GM19240 (cell line): Measurements from ENCODE around the gene CMSS1.

Experiments
- DNase-seq: peaks from one replicate; pipeline ENCODE4 v3.0.0; 2011; ENCODE audit warnings: low spot score; ENCODE audit not compliant: insufficient read length

CMSS1 gene

DNA sequence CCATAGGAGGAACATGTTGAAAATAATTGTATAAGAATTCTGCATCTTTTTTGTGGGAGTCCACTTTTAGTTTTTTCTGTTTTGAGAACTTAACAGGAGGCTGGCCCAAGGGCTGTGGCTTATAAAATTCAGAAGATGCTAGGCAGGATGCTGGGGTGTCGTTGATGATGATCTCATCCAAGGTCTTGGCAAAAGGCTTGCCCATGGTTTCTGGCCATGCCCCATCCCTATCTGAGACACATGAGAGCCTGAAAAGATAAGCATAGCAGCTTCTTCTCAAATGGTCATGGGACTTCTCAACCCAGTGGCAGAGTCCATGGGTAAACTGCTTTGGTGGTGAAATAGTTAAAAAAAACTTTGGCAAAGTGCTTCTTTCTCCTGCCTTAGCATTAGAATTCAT is 35.2 kb downstream of the CMSS1 start:
- no peak for DNase-seq

DNA sequence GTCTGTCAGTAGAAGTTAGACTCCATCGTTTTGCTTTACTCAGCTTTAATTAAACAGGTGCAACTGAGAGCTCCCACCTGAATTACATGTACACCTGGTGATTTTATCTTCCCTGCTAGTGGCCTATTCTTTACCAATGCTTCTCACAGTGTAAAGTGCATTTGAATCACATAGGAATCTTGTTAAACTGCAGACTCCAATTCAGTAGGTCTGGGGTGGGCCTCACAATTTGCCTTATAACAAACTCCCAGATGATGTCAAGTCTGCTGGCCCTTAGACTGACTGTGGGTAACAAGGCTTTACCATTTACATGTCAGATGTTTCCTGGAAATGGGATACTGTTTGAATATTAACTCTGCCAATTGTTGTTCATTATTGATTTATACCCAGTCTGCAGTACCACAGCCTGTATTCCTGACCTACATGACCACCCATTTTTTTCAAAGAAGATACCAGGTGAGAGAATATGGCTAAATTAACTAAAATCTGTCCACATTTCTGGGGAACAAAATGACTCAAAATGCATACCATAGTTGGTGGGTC is 37.2 kb downstream of the CMSS1 start:
- DNase-seq = no peak

DNA sequence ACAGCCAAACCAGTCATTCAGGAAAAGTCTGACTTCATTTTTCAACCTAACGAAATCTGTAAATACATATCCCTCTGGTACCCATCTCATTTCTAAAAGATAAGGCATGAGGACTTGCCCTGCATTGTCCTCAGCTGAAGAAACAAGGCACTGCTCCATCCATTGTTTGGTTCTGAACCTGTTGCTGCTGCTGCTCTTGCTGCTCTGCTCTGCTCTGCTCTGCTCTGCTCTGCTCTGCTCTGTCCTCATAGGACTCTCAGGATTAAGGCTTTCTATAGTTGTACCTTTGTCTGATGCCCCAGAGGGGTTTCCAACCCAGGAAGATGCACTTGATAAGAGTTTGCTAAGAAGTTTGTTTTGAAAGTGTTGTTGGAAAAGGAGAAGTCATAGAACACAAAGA is 38.2 kb downstream of the CMSS1 start:
- no peak for DNase-seq

DNA sequence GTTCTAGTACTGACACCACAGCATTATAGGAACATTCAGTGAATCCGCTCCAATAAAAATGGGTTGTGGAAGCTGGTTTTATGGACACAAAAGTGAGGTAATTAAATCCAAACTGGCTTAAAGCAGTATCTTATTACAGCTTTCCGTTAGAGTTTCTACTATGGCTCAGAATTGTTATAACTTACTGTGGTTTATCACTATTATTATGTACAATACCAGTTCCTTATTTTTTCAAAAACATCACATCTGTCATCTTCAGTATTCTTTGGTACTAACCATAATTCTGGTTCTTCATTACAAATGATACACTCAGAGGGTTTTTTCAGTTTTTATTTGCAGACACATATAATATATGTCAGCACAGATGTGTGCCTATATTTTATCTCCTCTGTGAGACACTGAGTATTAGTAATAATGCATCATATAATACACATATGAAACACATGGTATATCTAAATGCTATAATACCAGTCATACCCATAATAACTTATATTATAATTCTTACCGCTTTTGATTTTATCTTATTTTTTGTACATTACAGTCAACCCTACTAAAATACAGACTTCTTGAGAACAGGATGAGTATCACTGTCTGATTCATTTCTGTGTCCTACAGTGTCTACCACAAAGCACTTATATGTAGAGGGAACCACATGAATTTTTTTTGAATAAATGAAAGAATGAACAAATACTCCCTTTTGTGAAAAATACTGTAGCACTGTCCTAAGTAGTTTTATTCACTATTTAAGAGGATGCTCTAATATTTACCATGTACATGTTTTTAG is 39.0 kb downstream of the CMSS1 start:
- no peak for DNase-seq

DNA sequence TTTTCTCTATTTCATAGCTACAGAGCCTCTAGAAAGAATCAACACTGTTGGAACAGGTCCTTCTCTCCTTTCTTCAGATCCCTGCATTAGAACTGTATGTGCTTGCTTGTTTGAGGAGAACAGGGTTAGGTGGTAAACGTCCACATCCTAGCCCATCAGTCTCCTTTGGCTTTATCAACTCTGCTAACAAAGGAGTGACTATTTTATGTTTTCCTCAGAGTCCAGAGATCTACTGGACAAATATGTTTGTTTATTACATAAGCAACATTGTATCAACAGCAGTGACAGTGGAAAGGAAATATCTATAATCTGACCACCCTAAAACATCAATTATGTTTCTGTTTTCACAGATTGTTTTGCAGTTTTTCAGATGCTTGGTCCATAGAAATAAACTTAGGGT is 39.6 kb downstream of the CMSS1 start:
- DNase-seq = no peak

DNA sequence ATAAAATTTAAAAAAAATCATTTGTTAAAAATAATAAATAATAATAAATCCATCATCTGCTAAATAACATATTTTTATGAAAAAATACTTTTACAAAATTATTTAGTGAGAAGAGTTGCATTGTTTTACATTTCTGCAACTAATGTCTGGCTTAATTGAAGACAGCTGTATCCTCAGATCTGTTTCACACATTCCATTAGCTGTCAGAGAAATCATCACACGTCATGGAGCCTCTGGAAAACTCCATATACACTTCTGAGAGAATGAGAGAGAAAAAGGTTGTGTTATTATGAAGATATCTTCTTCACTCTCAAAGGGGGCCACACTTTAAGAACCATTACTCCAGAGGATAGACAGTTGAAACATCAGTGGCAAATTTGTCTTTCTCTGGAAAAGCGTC is 40.8 kb downstream of the CMSS1 start:
- no peak for DNase-seq

DNA sequence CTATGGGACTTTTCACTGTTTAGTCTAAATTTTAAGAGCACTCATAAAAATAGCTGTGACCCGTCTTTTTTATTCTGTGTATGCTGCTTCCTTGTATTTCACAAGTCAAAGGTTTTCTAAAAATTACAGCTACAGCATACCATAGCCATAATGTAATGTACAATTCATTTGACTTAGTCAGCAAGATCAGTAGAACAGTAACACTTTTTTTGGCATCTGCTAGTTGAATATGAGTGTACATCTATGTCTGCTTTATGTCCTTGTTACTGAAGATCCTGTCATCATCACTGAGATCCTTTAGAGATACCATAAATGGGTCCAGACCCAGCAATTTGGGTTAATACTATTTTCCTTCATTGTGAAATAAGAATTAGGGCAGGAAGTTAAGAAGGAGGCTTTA is 42.2 kb downstream of the CMSS1 start:
- DNase-seq = no peak

DNA sequence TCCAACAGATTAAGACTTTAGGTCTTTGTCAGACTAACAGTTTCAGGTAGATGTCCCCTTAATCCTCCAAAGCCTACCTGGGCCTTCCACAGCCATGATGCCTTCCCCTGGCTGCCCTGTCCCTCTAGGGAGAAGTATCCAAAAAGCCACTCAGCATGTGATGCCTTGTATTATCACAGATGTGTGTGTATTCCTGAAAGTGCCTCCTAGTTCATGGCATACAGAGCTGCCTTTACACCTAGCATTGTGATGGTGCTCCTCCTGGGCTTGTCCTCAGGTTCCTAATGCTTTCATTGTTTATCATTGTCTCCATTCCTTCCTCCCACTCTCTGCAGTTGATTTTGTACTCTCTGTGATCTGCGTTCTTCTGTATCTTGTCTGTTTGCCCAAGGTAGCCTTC is 43.6 kb downstream of the CMSS1 start:
- DNase-seq = no peak

DNA sequence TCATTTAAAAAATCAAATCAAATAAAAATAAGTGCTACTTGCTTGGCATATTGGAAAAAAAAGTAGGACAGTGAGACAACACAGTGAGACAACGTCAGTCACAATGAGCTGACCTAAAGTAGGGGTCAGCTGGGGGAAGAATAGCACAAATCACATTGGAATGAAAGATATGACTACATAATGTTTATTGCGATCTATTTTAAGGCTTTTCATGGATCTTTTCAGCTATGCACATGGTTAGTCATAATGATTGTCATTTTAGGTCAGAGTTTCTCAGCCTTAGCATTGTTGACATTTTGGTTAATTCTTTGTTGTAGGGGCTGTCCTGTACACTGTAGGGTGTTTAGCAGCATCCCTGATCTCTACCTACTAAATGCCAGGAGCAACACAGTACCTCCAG is 44.5 kb downstream of the CMSS1 start:
- no peak for DNase-seq

DNA sequence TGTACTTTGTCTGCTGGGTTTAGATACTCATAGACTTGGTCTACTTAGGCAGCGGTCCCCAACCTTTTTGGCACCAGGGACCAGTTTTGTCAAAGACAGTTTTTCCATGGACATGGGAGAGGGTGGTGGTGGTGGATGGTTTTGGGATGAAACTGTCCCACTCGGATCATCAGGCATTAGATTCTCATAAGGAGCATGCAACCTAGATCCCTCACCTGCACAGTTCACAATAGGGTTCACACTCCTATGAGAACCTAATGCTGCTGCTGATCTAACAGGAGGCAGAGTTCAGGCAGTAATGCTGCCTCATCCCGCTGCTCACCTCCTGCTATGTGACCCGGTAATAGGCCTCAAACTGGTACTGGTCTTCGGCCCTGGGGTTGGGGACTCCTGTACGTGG is 45.3 kb downstream of the CMSS1 start:
- DNase-seq = no peak

DNA sequence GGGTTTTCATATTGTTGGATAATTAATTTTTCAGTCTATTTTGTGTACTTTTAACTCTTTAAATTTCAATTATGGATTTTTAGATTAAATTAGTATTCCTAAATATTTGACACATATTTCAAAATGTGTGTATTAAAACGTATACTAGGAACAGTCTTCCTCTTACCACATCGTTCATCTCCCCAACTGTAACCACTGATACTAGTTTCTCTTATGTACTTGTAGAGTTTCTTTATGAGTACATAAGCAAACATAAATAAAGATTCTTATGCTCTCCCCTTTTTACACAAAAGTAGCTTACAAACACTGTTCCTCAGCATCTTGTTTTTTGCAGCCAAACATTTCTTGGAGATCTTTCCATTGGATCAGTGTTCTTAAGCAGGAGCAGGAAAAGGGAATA is 45.9 kb downstream of the CMSS1 start:
- no peak for DNase-seq

DNA sequence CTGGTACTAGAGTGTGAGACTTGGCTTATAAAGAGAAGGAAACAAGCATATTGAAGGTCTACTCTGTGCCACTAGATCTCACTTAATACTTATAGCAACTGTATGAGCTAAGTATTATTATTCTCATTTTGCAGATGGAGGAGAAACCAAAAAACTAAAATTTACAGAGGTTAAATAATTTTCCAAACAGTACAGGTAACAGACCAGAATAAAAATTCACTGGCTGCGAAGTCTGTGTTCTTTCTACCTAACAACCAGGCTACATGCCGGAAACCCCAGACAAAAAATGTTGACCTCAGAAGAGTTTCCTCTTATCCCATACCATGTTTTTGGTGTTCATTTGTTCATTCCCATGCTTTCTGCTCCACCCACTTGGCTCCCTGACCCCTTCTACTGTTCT is 46.6 kb downstream of the CMSS1 start:
- DNase-seq = no peak

DNA sequence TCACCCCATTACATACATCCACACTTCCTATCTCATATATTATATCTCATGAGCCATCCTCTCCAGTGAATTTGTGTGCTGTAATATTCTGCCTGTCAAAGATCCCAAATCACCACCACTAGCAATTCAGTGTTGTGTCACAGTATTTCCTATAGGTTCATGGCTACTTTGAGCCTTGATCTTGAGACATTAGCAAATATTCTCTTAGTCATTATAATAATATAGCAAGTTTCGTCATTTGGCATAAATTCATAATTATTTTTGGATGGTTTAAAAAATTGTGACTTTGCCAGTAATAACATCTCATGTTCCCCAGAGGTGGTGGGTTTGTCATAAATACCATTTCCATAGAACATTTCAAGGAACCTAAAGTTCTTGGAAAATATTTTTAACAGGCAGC is 47.7 kb downstream of the CMSS1 start:
- no peak for DNase-seq

DNA sequence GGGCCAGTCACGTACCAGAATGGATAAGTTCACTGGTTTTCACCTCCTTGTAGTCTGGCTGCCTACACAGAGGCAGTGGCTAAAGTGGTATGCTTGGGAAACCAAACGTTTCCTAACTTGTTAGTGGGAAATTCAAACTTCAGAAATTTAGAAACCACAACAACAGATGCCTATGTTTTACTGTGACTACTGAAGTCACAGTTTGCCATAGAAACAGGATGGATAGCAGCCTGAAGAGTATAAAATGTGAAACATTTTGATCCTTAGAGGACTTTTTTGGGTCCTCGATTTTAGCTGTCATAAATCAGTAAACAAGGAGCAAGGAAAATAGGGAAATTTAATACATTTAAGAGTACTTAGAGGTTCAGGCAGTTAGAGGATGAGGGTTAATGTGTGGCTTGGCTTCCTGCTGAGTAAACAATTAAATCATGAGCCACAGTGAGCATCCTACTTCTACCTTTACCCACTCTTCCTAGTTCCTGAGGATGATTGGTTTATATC is 48.6 kb downstream of the CMSS1 start:
- no peak for DNase-seq

DNA sequence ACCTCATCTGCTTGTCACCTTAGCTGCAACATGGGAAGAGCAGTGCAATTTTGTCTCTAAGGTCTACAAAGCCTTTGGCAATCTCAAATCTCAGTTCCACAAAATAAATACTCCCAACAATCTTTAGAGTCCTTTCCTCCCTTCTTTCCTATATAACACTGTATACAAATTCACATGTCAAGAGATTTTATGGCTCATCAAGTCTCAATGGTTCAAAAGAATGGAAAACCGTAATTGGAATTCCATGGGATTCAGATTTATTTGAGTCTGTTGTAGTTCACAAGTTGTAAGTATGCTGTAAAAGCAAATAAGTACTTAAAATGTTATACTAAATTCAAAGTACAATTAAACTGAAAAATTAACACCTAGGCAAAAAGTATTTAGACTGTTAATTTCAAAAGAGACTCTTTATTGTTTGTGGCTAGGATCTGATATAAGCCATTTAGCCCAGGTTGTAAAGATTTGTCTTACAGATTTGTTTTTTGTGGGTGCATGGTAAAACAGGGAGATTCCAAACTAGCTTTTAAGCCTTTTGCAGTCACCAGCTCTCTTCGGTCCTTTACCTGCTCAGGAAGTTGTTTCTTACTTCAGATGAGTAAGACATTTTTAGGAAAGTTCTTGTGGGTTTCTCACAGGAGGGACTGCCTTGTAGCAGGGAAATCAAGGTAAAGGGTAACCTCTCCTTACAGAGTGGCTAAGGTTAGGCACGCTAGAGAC is 50.1 kb downstream of the CMSS1 start:
- no peak for DNase-seq

DNA sequence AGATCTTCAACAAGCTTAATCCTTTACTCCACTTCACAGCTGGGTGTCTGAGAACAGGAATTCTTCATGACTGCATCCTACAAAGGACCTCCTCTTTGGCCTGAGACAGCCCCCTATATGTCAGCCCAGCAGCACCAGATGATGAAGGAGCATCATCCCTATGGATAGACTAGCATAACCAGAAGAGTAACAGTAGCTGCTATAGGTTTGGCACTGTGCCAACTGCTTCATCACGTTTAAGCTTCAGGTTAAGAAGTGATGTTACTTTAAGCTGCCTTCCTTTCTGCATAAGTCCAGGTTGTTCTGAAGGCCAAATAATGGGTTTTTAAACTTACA is 50.6 kb downstream of the CMSS1 start:
- no peak for DNase-seq

DNA sequence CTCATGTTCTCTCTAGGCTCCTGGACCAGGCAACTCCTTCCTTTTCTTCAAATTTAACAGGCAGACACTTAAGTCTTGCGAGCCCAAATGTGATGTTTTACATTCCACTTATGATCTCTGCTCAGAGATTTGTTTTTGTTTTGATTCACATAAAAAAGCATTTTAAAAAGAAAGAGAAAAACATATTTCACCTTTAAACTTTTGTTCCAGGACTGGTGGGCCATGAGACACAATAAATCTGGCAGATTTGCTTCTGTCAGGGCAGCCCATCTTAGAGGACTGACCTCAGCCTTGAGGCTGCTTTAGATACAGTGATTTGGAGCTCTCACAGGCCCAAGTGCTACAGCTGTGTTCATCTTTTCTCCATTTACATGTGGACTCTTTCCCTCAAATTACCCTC is 52.0 kb downstream of the CMSS1 start:
- no peak for DNase-seq

DNA sequence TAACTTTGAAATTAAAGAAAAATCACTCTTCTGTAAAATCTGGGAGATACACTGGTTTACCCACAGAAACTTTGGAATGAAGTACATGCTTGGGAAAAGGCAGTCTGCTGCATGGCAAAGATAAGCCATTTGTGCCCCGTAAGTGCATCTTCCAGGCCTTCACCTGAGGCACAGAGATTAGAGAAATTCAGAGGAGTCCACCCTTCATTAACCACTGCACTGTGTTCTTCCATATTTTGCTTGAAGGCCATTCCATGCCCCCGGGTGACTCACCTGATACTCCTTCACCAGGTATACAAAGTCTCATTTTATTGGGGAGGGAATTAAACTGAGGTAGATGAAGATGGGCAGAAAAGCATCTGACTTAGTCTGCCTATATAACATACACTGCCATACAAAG is 53.0 kb downstream of the CMSS1 start:
- no peak for DNase-seq

DNA sequence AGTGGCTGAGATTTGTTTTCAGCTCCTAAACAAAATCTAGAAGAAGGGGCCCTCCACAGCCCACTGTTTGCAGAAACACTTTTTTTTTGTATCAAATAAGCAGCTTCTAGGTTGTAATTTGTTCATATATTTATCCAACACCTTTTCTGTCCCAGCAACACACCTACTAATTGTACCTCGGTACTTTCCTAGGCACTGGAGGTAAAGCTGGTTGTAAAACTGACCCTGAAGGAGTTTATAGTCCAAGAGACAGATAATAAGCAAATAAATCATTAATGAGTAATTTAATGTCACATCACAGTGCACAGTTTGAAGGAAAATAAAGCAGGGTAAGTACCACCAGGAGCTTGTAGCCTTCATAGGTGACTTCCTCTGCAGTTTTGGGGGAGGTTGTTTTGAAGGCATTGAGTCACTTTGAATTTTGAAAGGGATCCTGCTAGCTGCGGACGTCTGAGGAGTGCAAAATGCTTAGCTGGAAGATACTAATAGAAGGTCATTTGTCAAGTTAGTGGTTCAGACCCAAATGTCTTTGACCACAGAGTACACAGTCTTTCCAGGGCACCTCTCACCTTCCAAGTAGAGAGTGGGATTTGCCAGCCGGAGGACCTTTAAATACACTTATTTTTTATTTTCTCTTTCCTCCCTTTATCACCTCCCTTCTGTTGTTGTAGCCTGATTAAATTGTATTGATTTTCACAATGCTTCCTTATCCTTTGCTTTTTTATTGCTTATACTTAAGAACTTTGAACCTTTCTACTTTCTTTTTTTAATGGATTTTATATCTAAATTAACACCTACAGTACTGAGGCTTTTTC is 53.8 kb downstream of the CMSS1 start:
- no peak for DNase-seq

DNA sequence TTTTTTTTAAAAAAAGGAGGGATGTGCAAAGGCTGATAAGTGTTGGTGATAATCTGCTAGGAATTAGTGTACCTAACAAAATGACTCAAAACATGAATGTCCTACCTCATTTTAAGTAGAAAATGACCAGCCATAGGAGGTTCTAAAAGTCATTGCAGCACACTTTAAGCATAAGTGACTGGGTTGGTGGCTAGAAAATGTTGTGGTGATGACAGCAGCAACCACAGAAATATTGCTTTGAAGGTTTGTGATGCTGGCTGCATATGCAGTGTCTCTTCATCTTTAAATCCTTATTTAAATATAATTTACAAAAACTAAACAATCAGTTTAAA is 55.2 kb downstream of the CMSS1 start:
- DNase-seq = no peak

DNA sequence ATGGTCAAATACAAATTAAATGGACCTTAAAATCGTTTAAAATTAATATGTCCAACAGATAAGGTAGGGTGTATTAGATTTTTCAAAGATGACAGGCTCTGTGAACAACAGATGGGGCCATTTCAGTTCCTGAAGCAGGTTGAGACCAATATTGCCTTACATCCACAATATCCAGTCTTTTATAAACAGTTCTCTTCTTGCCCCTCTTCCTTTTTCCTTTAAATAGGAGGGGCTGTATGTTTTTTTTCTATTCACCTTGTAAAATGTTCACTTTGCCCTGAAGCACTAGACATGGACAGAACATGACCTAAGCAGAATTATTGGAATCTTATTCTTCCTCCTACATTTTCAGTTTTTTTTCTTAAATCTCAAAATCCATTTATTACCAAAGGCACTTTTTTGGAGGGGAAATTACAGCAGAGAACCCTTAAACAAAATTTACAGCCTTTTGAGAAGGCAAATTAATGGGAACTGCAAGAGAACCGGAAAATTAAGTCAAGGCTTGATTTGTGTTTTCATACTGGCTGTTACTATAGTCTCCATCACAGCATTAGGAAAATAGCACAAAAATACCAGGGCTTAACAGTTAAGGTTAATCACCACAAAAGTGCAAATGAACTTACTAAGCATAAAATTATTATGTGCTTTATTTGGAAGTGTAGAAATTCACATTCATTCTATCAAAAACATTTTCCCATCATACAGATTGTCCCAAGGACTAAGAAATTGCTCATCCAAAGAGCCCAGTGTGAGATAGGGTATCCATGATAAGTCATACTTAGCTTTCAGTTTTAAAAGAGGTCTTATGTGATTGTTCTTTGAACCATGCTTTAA is 55.8 kb downstream of the CMSS1 start:
- no peak for DNase-seq
